GM13977 (cell line): Measurements from ENCODE around the gene APBB2.
"Not testable (repeated sequence)": the region's sequence is repeated elsewhere in the genome, so short reads cannot be mapped to it uniquely, and the experiment has no call there.

ENCODE experiments used
- DNase-seq: peaks from one replicate; pipeline ENCODE4 v3.0.0; 2012; ENCODE audit warnings: low spot score
- in situ Hi-C: fragments of 300-500 bp; cut with MboI; formaldehyde crosslinking; loops from one replicate; pipeline ENCODE4 v1.12.0; 2022; ENCODE audit warnings: low sequenced_read_pairs, low pct_unique_long_range_greater_than_20kb, mixed read lengths, inconsistent platforms; ENCODE audit not compliant: unreplicated experiment
- TF ChIP-seq, protein P1 (sequence below): IDR thresholded peaks from 2 replicates; pipeline ENCODE4 v1.5.1; 2012; ENCODE audit warnings: mild to moderate bottlenecking, control low read depth; ENCODE audit not compliant: insufficient read depth; ENCODE audit errors: extremely low read depth, missing control alignments

APBB2 gene

GRCh38 chr4:40931841-40932240 is 282.5 kb downstream of the APBB2 start:
- DNase-seq = no peak
- in situ Hi-C loops = no loop called here

GRCh38 chr4:40931238-40931637 is 283.1 kb downstream of the APBB2 start:
- in situ Hi-C loops = no loop called here
- TF ChIP-seq, protein P1, sequence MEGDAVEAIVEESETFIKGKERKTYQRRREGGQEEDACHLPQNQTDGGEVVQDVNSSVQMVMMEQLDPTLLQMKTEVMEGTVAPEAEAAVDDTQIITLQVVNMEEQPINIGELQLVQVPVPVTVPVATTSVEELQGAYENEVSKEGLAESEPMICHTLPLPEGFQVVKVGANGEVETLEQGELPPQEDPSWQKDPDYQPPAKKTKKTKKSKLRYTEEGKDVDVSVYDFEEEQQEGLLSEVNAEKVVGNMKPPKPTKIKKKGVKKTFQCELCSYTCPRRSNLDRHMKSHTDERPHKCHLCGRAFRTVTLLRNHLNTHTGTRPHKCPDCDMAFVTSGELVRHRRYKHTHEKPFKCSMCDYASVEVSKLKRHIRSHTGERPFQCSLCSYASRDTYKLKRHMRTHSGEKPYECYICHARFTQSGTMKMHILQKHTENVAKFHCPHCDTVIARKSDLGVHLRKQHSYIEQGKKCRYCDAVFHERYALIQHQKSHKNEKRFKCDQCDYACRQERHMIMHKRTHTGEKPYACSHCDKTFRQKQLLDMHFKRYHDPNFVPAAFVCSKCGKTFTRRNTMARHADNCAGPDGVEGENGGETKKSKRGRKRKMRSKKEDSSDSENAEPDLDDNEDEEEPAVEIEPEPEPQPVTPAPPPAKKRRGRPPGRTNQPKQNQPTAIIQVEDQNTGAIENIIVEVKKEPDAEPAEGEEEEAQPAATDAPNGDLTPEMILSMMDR = no peak

More at GRCh38 chr4:40931841-40932240, 282.5 kb downstream of the APBB2 start:
- TF ChIP-seq, protein P1 = no peak

DNA sequence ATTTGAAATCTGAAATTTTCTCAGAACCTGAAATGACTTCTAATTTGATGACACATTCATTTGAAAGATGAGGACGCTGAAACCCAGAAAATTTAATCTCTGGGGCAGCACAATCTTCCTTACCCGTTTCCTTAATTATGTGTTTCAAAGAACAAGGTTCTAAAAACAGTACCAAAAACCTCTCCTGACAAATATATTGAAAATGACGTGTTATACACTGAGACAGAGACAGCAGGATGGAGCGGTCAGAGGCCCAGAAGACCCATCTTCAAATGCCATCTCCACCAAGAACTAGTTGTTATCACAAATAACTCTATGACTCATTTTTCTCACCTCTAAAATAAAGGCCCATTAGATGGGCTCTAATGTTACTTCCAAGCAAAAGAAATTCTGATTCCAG is 287.3 kb downstream of the APBB2 start:
- DNase-seq = no peak
- TF ChIP-seq, protein P1 = no peak
- in situ Hi-C loops = no loop called here

More at GRCh38 chr4:40931238-40931637, 283.1 kb downstream of the APBB2 start:
- DNase-seq = no peak

GRCh38 chr4:40924793-40925117 is 289.6 kb downstream of the APBB2 start:
- no peak for DNase-seq
- in situ Hi-C loops = no loop called here
- TF ChIP-seq, protein P1 = no peak

- TF ChIP-seq, protein P1 = peak; percentile 77
- in situ Hi-C loops = no loop called here
- peak; percentile 80 for DNase-seq
Observed at GRCh38 chr4:40924096-40924792, 290.1 kb downstream of the APBB2 start.

DNA sequence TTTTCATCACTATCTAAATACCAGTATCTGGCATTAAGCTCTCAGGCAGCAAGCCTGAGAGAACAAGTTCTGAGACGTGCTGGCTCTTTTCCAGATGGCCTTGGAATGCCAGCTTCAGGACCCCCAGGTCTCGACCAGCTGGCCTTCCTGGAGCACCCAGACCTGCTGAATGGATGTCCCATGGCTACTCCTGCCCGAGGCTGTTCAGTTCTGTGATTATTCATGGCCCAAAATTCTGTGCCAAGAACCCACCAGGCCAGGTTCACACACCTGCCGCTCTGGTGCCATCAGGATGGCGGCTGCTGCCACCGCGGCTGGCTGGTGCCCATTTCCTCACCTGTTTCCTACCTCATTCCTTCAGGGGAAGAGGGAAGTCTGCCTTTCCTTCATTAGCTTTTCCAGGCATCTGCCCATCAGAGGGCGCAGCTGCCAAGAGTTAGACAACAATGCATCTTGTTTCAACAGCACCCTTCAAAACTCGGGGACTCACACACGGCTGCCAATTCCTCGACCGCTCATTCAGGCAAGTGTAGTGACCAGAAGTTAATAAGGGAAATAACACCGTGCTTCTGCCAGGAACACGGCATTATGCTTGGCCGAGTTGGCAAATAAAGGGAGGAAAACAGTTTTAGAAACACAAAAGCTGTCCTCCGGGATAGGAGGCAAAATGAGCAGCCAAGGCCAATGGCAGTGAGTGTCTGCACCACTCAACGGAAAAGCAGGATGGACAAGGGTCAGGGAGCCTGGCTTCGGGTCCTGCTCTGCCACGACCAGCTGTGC is 290.8 kb downstream of the APBB2 start:
- TF ChIP-seq, protein P1 = no peak
- DNase-seq = no peak
- in situ Hi-C loops = no loop called here

GRCh38 chr4:40919976-40920375 is 294.4 kb downstream of the APBB2 start:
- DNase-seq = not testable (repeated sequence)

More at GRCh38 chr4:40919976-40920375, 294.4 kb downstream of the APBB2 start:
- in situ Hi-C loops = not testable (repeated sequence)
